HG02981 (cell line): ENCODE data around the gene MARK4.
"Not testable (repeated sequence)": the region's sequence is repeated elsewhere in the genome, so short reads cannot be mapped to it uniquely, and the experiment has no call there.

Experiments
- ATAC-seq: cut with Tn5 transposase; IDR thresholded peaks from one replicate; pipeline ENCODE4 v1.9.1; 2021; ENCODE audit warnings: mild to moderate bottlenecking, moderate library complexity; ENCODE audit not compliant: unreplicated experiment

MARK4 gene

DNA sequence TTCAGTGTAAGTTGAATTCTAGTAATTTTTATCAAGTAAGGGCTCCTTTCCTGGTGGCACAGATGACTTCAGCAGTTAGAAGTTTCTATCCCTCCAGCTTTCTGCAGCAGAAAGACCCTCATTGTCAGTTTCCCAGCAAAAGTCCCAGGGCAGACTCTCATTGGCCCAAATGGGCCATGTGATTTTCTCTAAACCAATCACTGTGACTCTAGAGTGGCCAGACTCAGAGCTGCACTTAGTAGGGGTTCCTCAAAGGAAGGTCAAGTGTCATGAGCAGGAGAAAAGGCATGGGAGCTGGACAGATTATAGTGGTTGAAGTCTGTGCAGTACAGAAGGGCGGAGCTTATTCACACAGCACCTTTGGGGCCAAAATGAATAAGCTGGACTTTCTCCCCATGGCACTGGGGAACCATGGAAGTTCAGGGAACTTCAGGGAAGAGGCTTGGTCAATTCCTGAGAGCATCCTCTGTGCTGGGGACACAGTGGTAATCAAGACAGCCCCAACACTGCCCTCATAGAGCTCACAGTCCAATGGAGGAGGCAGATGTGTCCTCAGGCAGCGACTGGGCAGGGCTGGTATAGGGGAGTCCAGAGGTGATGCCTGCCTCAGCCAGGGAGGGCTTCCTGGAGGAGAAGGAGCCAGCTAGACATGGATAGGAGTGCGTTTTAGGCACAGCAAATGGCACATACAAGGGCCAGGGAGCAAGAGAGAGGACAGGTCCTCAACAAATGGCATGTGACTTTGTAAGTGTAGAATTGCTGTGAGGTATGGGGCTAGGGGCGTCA is 53.3 kb downstream of the MARK4 start:
- ATAC-seq: no peak

DNA sequence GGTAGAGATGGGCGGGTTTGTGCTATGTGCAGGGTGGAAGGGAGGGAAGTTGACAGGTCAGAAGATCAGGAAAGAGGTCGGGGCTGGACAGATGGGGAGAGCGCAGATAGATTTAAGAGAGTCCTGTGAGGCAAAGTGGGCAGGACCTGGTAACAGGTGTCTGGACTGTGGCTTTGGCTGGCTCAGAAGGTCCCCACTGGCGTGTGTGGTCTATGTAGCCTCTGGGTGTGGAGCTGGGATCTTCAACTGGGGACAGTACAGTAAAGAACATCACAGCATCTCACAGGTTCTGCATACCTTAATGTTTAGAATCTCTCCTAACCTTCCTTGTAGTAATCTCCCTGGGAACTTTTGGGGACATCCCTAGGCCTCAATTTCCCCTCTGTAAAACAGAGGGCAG is 53.9 kb downstream of the MARK4 start:
- ATAC-seq: no peak

DNA sequence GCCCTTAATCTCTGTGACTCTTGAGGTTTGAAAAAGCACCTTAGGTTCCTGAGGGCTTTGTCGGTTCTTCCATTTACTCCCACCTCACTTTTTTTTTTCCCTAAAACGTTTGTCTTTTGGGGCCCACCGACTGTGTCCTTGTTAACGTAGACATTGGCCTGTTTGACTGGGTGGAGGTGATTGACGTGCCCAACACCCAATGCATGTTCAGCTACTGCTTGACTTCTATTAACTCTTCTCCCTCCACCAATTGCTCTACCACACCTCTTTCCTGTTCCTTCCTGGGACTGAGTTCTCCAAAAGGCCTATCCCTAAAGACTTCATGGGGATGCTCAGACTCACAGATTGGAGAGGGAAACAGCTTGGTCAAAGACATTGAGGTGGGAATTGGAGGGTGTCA is 54.4 kb downstream of the MARK4 start:
- ATAC-seq: no peak

DNA sequence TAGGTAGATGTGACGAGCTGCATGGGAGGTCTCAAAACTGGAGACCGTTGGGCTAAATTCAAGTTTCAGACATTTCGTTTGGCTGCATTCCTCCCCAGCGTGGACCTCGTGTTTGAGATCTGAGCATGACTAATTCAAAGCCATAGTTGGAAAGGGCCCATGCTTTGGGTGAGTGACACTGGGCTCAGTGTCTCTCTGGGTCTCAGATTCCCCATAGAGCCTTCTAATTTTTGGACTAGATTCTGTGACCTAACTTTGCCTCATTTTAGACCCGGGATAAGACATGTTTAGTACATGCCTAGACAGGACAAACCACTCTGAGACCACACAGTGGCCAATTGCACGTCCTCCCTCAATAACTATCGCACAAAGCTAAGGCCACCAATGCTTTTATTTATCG is 55.0 kb downstream of the MARK4 start:
- no peak for ATAC-seq

DNA sequence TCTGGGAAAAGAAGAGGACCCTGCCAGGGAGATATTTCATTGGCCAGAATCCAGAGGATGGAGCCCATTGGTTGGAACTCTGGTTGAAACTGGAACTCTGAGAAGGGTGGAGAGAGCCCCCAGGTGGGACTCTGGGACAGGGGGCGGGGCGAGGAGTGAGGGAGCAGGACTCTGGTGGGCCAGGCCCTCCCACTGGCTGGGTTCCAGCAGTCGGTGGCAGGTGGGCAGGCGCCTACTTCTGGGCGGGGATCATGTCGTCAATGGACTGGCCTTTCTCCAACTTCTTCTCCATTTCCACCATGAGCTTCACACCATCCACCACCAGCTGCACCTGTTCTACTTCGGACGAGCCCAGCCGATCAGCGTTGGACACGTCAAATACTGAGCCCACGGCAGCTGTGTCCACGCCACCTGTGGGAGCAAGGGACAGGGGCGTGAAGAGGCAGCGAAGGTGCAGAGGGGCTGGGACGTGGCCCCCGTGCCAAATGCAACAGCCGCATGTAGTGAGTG is 55.5 kb downstream of the MARK4 start:
- ATAC-seq: no peak

DNA sequence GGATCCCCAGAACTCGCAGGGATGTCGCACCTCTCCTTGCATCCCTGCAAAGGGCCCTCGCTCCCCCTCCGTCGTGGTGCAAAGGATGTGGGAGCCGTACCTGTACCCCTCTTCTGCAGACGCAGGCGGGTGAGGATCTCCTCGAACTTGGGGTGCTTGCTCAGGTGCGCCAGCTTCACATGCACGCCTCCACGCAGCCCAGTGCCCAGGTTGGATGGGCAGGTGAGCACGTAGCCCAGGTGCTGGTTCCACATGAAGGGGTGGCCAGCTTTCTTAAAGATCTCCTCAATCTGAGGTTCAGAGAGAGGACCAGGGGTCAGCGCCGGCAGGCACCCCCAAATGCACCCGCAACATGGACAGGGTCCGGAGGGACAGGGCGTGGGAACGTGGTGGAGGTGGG is 56.3 kb downstream of the MARK4 start:
- no peak for ATAC-seq

DNA sequence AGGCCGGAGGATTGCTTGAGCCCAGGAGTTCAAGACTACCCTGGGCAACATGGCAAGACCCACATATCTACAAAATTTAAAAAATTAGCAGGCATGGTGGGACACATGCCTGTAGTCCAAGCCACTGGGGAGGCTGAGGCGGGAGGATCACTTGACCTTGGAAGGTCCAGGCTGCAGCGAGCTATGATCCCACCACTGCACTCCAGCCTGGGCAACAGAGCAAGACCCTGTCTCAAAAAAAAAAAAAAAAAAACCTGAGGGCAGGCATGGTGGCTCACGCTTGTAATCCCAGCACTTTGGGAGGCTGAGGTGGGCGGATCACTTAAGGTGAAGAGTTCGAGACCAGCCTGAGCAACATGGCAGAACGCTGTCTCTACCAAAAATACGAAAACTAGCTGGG is 58.3 kb downstream of the MARK4 start:
- ATAC-seq: not testable (repeated sequence)

DNA sequence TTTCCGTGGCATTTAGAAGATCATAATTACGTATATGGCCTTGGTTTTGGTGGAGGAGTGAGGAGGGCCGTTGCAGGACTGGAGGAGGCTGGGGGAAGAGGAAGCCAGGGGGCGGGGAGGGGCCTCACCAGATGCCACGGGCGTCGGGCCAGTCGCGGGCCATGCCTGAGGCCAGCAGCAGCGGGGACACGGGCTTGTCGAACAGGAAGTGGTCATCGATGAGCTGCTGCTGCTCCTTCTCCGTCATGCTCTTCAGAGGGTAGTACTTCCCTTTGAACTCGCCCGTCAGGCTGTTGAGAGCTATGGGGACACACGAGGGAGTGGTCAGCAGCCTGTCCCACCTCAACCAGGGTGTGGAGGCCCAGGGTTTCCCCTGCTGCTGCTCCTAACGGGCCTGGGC is 60.5 kb downstream of the MARK4 start:
- no peak for ATAC-seq

DNA sequence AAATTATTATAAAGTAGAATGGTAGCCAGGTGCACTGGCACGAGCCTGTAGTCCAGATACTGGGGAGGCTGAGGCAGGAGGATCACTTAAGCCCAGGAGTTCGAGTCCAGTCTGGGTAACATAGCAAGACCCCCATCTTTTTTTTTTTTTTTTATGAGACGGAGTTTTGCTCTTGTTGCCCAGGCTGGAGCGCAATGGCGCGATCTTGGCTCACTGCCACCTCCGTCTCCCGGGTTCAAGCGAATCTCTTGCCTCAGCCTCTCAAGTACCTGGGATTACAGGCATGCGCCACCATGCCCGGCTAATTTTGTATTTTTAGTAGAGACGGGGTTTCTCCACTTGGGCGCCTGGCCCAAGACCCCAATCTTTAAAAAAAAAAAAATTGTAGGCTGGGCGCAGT is 61.2 kb downstream of the MARK4 start:
- not testable (repeated sequence) for ATAC-seq

DNA sequence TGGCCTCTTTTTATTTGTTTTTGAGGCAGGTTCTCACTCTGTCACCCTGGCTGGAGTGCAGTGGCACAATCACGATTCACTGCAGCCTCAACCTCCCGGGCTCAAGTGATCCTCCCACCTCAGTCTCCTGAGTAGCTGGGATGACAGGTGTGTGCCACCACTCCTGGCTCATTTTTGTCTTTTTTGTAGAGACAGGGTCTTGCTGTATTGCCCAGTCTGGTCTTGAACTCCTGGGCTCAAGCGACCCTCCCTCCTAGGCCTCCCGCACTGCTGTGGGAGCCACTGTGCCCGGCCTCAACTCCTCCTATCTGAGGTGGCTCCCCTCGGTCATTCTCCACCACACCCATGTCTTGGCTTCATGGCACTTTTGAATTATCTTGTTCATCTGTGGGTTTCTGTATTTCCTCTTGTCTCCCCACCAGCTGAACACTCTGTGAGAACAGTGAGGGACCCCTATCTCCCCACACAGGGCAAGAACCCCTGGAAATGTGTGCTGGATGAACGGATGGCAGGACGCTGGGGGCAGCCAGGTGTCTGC is 63.7 kb downstream of the MARK4 start:
- ATAC-seq: no peak

DNA sequence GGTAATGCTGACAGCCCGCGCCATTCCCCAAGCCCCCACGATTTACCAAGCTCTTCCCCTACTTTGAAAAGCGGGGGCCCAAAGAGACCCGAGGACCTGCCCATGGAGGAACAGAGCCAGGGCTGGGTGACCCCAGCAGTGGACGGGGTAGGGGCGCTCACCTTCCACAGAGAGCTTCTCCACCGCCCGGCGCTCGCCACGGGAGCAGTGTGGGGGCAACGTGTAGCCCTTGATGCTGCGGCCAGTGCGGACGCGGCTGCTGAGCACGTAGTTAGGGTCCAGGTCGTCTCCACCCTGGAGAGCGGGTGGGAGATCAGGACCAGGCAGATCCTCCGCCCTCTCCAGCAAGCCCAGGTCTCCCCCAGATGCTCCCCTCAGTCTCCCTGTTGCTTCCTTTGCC is 64.2 kb downstream of the MARK4 start:
- ATAC-seq: no peak

DNA sequence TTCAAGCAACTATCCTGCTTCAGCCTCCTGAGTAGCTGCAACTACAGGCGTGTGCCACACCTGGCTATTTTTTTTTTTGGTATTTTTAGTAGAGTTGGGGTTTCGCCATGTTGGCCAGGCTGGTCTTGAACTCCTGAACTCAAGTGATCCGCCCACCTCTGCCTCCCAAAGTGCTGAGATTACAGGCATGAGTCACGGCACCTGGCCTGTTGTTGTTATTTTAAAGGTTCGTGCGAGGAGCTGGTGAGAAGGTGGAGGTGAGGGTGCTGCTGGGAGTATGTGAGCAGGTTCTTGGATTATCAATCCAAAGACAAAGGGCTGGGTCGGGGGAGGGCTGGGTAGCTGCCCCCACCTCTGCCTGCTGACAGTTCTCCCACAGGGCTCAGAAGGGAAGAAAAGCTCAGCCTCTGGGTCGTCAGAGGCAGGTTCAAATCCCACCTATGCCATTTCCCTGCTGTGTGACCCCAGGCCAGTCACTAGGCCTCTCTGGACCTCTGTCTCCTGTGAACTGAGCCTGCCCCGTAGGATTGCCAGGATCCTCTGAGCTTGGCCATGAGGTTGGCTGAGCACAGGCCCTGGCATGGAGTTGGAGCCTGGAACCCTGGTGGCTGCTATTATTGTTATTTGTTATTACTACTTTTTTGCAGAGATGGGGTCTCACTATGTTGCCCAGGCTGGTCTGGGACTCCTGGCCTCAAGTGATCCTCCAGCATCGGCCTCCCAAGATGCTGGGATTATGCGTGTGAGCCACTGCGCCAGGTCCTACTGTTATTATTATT is 70.1 kb downstream of the MARK4 start:
- ATAC-seq: no peak

DNA sequence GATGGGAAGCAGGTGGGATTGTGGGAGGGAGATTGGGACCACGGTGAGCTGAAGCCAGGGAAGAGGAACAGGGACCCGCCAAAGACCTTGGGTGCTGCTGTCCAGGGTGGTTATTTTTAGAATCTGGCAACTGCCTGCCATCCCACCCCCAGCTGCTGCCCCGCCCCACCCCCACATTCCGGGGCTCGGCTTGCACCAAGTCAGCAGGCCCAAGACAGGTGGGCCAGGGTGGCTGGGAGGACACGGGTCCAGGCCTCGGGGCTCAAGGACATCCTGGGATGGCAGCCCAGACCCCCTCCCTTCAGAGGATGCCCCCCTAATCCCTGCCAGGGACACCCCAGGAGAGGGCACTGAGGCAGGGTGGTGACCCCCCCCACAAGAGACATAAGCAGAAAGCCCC is 70.8 kb downstream of the MARK4 start:
- no peak for ATAC-seq

DNA sequence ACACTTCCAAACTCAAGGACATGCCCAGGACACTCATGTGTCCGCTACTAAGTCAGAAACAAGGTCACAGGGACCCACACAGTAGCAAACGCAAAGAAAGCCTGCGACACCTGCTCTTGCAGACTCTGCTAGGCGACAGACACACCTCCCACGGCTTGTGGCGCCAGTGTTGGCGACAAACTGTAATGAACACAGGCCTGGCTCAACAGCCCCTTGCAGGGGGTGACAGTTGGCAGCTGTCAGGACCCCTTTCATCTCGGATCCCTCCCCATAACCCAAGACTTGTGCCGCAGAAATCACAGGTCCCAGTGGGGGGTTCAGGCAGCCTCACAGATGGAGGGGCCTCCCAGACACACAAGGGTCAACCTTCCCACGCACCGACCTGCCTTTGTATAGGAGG is 71.2 kb downstream of the MARK4 start:
- ATAC-seq: no peak

DNA sequence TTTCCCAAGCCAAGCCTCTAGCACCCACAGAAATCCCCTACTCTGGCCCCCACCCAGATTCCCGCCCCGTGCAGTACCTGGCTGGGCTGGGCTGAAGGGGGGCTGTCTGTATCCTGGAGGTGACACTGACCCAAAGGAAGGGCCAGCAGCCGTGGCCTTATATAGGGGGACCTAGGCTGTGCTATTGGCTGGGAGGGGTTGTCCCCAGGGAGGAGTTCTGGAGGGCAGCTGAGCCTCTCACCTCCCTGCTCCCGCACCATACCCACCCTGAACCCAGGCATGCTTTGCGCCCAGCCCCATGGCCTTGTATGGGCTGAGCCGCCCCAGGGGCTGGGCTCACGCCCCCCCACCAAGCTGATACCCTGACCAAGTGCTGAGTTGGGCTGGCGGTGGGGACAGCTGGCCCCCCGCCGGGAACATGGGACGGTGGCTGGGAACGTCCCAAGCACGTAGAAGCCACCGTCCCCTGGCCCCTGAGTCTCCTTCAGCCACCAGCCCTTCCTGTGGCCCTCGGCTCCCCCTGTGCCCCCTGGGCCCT is 71.7 kb downstream of the MARK4 start, which contains the start of gene CKM:
Gene CKM (minus strand): TSS at position 132 of the 538 bp plus-strand sequence. CDS start 3,162 bp downstream, outside the sequence.
- no peak for ATAC-seq

DNA sequence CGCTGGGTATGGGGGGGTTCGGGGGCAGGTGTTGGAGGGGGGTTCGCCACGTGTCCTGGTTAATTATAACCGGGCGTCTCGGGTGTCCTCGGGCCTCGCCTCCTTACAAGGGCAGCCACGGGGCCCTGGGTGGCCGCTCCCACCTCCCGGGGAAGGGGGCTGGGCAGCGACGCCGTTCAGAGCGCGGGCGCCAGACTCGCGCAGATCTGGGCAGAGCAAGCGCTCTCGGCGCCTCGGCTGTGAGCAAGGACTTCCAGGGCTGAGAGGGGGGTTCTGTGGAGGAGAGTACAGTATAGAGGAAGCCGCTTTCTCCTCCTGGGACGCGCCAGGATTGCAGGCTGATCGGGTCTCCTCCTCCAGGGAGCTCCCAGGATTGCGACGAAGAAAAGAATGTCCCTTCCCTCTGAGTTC is 72.6 kb downstream of the MARK4 start:
- ATAC-seq: no peak

DNA sequence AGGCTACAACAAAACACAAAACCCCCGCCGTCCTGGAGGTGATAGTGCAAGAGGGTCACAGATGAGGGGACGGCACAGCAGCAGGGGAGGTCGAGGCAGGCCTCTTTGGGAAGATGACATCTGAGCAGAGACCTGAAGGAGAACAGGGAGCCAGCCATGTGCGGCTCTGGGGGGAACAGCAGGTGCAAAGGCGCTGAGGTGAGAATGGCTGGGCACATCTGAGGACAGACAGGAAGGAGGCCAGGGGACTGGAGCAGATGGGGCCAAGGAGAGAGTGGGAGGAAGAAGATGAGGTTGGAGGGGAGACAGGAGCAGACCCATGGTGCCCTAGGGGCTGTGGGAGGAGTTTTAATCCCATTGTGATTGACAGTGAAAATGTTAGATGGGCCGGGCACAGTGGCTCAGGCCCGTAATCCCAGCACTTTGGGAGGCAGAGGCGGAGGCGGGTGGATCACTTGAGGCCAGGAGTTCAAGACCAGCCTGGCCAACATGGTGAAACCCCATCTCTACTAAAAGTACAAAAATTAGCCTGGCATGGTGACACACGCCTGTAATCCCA is 73.4 kb downstream of the MARK4 start:
- ATAC-seq: no peak

DNA sequence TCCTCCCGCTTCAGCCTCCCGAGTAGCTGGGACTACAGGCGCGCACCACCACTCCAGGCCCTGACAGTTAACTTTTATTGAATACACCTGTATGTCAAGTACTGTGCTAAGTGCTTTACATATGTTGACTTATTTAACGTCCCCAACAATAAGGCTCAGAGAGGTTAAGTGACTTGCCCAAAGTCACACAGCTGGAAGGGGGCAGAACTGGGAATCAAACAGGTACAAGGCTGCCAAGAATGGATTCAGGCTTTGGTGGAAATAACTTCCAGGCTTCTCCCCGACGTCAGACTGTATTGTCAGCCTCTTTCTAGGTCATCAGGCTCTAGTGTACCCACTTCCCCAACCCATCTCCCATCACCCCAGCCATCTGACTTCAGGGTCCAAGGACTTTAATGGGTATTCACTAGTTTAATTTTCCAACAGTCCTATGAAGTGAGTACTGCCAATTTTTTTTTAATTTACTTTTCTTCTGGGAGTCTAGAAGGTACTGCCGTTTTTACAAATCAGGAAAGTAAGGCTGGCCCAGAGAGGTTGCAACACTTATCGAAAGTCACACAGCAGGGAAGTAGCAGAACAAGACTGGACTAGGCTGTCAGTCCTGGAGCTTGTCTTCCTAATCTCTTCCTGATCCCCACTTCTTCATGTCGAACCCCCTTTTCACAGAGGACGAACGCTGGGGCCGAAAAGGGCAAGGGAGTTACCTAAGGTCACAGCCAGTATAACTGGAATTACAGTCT is 76.5 kb downstream of the MARK4 start:
- ATAC-seq: no peak

DNA sequence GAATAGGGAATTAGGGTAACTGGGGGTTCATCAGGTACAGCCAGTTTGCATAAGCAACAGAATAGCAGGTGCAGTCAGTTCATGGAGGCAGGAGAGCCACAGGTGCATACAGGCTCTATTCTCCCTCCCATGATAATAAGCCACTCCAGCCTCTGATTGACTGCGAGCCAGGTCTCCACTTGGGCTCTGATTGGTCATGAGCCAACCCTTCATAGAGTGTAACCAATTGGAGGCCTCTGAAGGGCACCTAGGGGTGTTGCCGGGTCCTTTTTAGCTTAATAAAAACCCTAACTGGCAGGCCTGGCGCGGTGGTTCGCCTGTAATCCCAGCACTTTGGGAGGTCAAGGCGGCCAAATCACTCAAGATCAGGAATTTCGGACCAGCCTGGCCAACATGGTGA is 80.3 kb downstream of the MARK4 start:
- ATAC-seq: no peak

DNA sequence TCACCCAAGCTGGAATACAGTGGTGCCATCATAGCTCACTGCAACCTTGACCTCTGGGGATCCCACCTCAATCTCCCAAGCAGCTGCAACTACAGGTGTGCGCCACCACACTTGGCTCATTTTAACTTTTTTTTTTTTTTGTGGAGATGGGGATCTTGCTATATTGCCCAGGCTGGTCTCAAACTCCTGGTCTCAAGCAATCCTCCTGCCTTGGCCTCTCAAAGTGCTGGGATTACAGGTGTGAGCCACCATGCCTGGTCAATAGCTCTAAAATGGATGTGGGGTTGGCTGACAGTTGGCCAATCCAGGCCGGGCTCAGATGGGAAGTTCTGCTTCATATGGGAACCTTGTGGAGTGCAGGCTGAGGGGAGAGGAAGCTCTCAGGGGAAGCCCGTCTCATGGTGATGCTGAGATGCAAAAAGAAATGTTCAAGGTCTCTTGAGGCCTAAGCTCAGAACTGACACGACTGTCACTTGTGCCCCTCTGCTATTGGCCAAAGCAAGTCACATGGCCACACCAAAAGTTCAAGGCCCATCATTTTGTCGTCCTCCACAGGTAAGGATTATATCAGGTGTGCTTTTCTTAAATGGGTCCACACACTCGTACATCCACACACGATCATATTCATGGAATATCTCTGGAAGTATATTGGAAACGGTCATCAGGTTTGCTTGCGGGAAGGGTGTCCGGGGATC is 82.7 kb downstream of the MARK4 start:
- no peak for ATAC-seq
